Measurements from ENCODE around the gene MIGA2.
"Not testable (repeated sequence)": the region's sequence is repeated elsewhere in the genome, so short reads cannot be mapped to it uniquely, and the experiment has no call there.

Gene MIGA2, protein sequence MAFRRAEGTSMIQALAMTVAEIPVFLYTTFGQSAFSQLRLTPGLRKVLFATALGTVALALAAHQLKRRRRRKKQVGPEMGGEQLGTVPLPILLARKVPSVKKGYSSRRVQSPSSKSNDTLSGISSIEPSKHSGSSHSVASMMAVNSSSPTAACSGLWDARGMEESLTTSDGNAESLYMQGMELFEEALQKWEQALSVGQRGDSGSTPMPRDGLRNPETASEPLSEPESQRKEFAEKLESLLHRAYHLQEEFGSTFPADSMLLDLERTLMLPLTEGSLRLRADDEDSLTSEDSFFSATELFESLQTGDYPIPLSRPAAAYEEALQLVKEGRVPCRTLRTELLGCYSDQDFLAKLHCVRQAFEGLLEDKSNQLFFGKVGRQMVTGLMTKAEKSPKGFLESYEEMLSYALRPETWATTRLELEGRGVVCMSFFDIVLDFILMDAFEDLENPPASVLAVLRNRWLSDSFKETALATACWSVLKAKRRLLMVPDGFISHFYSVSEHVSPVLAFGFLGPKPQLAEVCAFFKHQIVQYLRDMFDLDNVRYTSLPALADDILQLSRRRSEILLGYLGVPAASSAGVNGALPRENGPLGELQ

DNA sequence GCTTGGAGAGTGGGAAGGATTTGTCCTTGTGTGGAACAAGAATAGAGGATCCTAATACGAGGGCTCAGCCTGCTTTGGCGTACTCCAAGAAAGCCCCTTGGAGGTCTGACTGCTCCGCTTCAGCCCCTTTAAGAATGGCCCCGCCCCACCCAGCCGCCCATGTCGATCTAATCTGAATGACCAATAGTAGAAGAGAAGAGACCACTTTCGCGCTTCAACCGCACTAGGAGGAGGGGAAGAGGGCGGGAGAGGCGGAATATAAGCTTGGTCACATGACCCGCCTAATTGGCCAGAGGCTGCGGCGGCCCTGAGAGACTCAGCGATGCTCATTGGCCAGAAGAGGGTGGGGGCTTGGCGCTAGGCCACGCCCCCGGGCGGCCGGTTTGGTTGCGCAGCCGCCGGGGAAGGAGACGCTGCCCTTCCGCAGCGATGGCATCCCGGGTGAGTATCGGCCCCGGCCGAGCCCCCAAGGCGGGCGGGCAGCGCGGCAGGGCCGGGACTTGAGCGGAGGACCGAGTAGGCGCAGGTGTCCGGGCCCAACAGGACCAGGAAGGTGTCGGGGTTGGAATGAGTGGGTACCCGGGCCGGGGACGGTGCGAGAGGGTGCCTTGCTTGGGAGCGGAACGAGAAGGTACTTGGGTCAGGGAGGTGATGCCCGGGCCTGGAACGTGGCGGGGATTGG is at the start of gene MIGA2:
TSS of gene MIGA2 (plus strand) at position 386 of the 682 bp plus-strand sequence. CDS start 3,969 bp downstream, outside the sequence.
- ATAC-seq: peak; percentile 99
- peak within 1 kb of the TSS; percentile 92 for H3K4me3 Mint-ChIP-seq
- H3K4me1 Mint-ChIP-seq: peaks cover 44% of the 10 kb centered on the region
- H3K9me3 Mint-ChIP-seq: no peaks in the 10 kb centered on the region
- H3K27ac Mint-ChIP-seq: peak within 1 kb of the TSS; percentile 90
- peaks cover under 1% of the 10 kb centered on the region for H3K36me3 Mint-ChIP-seq
- H3K27me3 Mint-ChIP-seq: no peaks in the 10 kb centered on the region

DNA sequence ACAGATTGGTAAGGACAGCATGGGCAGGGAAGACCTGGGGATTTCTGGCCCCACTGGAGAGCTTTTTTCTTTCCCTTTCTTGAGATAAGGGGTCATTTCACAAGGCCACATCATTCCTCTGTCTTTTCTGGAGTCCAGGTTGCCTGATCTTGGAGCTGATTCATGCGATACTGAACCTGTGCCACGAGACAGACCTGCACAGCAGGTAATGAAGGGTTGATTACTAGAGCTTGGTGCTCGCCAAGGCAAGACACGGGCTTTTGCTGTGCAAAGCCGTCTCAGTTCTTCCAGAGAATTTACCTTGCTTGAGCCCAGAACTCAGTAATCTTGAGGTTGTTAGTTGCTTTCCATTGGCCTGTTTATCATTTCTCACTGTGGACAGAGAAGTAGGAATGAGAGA is 49.8 kb upstream of the MIGA2 start:
- Mint-ChIP-seq H3K4me3 (no peak overlapping the region), H3K4me1 (no peaks in the 10 kb centered on the region), H3K36me3 (peaks cover 69% of the 10 kb centered on the region), H3K27me3 (no peaks in the 10 kb centered on the region), H3K9me3 (no peaks in the 10 kb centered on the region), H3K27ac (no peak overlapping the region)
- ATAC-seq: no peak

DNA sequence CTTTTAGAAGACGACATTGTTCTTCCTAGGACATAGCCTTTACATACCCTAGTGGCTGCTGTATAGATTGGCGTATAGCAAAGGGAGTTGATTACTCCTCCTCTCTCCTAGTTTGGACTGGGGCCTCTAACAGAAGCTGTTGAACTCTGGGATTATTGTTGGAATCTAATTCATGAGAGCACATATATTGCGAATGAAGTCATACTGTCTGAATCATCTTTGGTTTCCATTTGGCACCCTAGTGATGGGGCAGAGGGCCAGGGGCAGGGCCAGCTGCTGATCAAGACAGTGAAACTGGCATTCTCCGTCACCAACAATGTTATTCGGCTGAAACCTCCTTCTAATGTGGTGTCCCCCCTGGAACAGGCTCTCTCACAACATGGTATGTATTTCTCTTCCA is 48.6 kb upstream of the MIGA2 start:
- H3K27me3 Mint-ChIP-seq: no peaks in the 10 kb centered on the region
- H3K9me3 Mint-ChIP-seq: no peaks in the 10 kb centered on the region
- H3K27ac Mint-ChIP-seq: no peak overlapping the region
- peaks cover 67% of the 10 kb centered on the region for H3K36me3 Mint-ChIP-seq
- no peak for ATAC-seq
- no peak overlapping the region for H3K4me3 Mint-ChIP-seq
- no peaks in the 10 kb centered on the region for H3K4me1 Mint-ChIP-seq

DNA sequence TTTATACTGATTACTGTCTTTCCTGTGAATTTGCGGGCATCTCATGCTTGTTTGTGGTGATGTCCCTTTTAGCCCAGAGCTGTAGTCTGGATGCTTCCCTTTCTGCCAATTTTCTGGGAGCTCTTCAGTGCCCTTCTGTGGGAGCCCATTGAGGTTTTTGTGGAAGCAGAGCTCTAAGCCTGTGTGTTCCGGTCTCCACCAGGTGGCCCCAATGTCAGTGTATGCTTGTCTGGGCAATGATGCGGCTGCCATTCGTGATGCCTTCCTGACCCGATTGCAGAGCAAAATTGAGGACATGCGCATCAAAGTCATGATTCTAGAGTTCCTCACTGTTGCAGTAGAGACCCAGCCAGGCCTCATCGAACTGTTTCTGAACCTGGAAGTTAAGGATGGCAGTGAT is 43.4 kb upstream of the MIGA2 start:
- Mint-ChIP-seq H3K4me3 (no peak overlapping the region), H3K27ac (no peak overlapping the region), H3K36me3 (peaks cover 62% of the 10 kb centered on the region), H3K27me3 (no peaks in the 10 kb centered on the region), H3K4me1 (no peaks in the 10 kb centered on the region), H3K9me3 (no peaks in the 10 kb centered on the region)
- no peak for ATAC-seq

DNA sequence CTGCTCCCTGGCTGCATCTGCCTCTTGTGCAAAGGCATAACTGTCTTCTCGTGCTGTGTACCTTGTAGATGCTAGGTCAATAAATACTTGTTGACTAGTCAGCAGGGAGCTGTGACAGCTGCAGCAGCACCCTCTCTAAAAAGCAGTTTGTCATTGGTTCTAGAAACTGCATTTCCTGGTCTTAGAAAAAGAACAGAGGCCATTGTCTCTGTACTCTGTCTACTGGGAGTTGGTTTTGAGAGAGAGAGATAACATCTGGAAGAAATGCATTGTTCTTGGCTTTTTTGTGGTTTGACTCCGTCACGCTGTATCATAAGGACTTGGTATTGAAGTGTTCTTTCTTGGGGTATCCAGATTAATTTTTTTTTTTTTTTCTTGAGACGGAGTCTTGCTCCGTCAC is 40.6 kb upstream of the MIGA2 start:
- Mint-ChIP-seq H3K27ac (no peak overlapping the region), H3K9me3 (no peaks in the 10 kb centered on the region), H3K36me3 (peaks cover 76% of the 10 kb centered on the region), H3K27me3 (no peaks in the 10 kb centered on the region), H3K4me1 (no peaks in the 10 kb centered on the region), H3K4me3 (no peak overlapping the region)
- no peak for ATAC-seq

DNA sequence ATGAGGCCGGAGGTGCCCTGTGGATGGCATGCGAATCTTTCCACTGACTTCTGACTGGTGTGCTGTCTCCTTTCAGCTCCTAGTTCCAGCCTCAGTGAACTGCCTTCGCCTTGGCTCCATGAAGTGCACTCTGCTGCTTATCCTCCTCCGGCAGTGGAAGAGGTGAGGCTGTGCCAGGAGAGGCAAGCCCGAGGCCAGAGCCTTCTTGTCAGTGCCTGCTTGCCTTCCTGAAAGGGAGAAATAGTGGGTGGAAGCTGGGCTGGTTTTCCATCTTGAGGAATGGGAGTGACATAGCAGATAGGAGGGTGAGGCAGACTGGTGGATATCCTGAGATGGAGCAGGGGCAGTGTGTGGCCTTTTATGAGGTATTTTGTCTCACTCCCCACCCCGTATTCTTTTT is 38.0 kb upstream of the MIGA2 start:
- Mint-ChIP-seq H3K9me3 (no peaks in the 10 kb centered on the region), H3K4me1 (no peaks in the 10 kb centered on the region), H3K4me3 (no peak overlapping the region), H3K36me3 (peaks cover 88% of the 10 kb centered on the region), H3K27me3 (no peaks in the 10 kb centered on the region), H3K27ac (no peak overlapping the region)
- ATAC-seq: no peak

DNA sequence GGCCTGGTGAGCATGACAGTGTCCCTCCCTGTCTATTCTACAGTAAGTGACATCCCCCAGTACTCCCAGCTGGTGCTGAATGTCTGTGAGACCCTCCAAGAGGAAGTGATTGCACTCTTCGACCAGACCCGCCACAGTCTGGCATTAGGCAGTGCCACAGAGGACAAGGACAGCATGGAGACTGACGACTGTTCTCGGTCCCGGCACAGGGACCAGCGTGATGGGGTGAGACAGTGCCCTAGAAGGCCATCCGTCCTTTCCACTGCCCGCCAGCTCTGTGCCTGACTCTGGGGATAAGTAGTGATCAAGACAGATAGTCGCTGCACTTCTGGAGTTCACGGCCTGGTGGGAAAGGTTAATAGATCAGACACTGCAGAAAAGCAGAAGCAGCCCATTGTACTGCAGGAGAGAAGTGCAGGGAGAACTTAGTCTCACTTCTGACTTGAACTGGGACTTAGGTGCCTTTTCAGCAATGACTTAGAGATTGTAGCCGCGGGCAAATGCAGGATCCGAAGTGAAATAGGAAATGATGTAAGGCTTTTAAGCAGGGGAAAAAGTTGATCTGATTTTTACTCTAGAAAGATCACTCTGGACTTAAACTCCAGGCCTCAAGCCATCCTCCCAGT is 36.7 kb upstream of the MIGA2 start:
- Mint-ChIP-seq H3K4me1 (no peaks in the 10 kb centered on the region), H3K4me3 (no peak overlapping the region), H3K27me3 (no peaks in the 10 kb centered on the region), H3K36me3 (peaks cover 78% of the 10 kb centered on the region), H3K9me3 (no peaks in the 10 kb centered on the region), H3K27ac (no peak overlapping the region)
- no peak for ATAC-seq

DNA sequence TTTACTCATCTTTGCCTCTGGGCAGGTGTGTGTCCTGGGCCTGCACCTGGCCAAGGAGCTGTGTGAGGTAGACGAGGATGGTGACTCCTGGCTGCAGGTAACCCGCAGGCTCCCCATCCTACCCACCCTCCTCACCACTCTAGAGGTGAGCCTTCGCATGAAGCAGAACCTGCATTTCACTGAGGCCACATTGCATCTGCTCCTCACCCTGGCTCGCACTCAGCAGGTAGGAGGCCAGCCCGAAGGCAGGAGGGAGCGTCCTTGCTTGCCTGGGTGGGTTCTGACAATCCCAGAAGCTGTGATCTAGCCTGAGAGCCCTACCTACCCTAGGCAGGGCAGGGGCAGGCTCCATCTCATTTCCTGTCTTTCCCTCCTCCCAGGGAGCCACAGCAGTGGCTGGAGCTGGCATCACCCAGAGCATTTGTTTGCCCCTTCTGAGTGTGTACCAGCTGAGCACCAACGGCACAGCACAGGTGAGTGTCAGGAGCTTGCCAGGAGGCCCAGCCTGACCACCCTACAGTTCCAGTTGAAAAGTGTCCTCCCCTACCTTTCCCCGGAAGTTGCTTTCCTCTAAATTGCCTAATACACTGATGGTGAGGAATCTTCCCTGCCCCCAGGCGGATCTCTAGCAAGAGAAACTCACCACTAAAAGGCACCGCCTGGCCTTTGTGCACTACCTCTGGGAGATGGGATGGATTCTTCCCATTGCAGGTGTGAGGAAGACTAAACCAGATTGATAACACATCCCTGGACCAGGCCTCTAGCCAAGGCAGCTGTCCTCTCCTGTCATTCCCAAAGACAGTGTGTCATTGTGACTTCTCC is 34.7 kb upstream of the MIGA2 start:
- Mint-ChIP-seq H3K36me3 (peaks cover 76% of the 10 kb centered on the region), H3K9me3 (no peaks in the 10 kb centered on the region), H3K27me3 (no peaks in the 10 kb centered on the region), H3K4me3 (no peak overlapping the region), H3K27ac (peak overlapping the region; percentile 63), H3K4me1 (peaks cover 5% of the 10 kb centered on the region)
- ATAC-seq: no peak

DNA sequence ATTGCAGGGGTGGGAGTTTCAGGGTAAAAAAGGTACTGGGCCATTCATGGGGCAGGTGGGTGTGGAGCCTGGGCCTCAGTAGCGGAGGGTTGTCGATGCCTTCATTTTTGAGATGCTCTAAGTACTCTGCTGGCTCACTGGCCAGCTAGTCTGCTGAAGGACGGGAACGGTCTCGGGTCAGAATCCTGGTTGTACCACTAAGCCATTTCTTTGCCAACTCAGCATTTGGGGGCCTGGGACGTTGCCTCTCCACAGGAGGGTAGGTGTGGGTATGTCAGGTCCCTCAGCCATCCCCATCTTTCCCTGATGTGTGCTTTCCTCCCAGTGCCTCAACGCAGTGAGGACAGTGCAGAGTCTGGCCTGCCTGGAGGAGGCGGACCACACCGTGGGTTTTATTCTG is 33.4 kb upstream of the MIGA2 start:
- Mint-ChIP-seq H3K27me3 (no peaks in the 10 kb centered on the region), H3K4me1 (peaks cover 12% of the 10 kb centered on the region), H3K36me3 (peaks cover 78% of the 10 kb centered on the region), H3K27ac (no peak overlapping the region), H3K9me3 (no peaks in the 10 kb centered on the region), H3K4me3 (no peak overlapping the region)
- no peak for ATAC-seq

DNA sequence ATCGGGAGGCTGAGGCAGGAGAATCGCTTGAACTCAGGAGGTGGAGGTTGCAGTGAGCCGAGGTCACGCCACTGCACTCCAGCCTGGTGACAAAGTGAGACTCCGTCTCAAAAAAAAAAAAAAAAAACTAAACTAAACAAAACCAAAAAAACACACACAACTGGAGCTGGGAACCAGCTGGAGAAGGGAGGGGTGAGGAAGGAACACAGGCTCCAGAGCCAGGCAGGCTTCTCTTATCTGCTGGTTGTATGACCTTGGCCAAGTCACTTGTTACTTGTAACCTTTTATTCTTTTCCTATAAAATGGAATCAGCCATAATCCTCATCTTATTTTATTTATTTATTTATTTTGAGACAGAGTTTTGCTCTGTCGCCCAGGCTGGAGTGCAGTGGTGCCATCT is 32.3 kb upstream of the MIGA2 start:
- H3K27ac Mint-ChIP-seq, H3K9me3 Mint-ChIP-seq, H3K27me3 Mint-ChIP-seq, ATAC-seq, H3K4me3 Mint-ChIP-seq: not testable (repeated sequence)
- peaks cover 12% of the 10 kb centered on the region for H3K4me1 Mint-ChIP-seq
- H3K36me3 Mint-ChIP-seq: peaks cover 68% of the 10 kb centered on the region

DNA sequence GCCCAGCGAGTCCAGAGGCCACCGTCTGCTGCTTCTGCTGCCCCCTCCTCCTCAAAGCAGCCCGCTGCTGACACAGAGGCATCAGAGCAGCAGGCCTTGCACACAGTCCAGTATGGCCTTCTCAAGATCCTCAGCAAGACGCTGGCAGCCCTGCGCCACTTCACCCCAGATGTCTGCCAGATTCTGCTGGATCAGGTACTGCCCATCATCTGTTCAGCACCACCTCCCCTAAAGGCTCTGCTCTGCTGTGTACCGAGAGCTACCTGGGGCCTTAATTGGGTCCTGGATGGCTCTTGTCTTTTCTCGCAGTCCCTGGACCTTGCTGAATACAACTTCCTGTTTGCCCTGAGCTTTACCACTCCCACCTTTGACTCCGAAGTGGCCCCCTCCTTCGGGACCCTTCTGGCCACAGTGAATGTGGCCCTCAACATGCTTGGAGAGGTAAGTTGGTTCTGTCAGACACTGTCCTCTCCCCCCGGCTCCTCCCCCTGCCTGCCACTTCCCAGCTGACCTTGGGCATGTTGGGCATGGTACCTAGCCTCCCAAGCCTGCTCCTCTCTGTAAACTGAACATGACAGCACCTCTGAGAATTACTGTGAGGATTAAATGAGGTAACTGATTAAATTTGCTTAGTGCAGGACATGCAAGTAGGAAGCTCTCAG is 31.0 kb upstream of the MIGA2 start:
- peak overlapping the region; percentile 60 for H3K27ac Mint-ChIP-seq
- H3K27me3 Mint-ChIP-seq: no peaks in the 10 kb centered on the region
- H3K36me3 Mint-ChIP-seq: peaks cover 56% of the 10 kb centered on the region
- H3K4me1 Mint-ChIP-seq: peaks cover 12% of the 10 kb centered on the region
- no peak for ATAC-seq
- H3K9me3 Mint-ChIP-seq: no peaks in the 10 kb centered on the region
- H3K4me3 Mint-ChIP-seq: no peak overlapping the region

DNA sequence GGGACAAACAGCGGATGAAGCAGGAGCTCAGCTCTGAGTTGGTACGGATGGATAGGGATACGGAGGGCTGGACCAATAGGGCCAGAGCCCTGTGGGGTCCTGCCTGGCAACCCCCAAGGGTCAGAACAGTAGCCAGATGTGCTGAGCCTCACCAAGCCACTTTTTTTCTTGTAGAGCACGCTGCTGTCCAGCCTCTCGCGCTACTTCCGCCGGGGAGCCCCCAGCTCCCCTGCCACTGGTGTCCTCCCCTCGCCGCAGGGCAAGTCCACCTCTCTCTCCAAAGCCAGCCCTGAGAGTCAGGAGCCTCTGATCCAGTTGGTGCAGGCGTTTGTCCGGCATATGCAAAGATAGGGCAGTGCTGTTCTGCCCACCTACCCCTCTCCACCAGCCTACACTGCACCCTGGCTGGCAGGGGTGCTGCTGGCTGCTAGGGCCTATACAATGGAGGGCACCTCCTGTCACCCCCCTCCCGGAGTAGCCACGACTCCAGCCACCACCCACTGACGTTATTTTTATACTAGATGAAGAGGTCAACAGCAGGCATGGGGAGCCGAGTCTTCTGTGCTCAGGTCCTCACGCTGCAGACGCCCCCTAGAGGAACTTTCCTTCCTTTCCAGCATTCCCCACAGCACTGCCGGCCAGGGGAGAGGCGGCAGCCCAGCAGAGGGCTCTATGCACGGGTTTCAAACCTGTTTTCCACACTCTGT is 29.9 kb upstream of the MIGA2 start:
- peaks cover 12% of the 10 kb centered on the region for H3K4me1 Mint-ChIP-seq
- peak overlapping the region; percentile 61 for H3K27ac Mint-ChIP-seq
- H3K36me3 Mint-ChIP-seq: peaks cover 53% of the 10 kb centered on the region
- no peak overlapping the region for H3K4me3 Mint-ChIP-seq
- no peaks in the 10 kb centered on the region for H3K9me3 Mint-ChIP-seq
- no peaks in the 10 kb centered on the region for H3K27me3 Mint-ChIP-seq
- peak; percentile 75 for ATAC-seq

DNA sequence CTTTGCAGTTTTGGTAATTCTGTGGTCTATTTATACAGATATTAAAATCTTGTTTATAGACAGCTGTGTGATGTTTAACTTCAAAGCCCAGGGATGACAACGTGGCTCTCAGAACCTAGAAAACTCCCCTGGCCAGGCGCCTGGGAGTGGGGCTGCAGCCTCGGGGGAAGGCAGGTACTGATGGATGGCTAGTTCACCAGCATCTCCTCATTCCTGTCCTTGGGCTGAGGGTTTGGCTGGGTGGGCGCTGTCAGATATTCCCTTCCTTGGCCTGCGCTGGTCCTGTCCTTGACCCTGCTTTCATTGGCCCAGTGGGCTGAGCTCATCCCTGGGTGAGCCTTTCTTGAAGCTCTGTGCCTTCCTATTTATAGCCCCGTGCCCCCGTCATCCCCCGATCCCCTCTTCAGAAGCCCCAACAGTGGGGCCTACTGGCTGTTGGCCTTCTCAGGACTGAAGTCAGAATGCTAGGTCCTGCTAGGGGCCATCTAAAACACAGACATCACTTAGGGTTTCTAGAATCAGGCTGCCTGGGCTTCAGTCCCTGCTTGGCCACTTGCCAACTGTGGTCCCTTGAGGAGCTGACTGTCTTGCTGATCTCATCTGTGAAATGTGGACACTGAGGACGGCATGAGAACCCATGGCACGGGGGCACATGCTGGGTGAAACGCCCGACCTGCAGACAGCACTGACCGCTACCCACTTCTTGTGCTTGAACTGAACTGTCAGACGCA is 29.2 kb upstream of the MIGA2 start:
- ATAC-seq: no peak
- peaks cover 12% of the 10 kb centered on the region for H3K4me1 Mint-ChIP-seq
- peaks cover 53% of the 10 kb centered on the region for H3K36me3 Mint-ChIP-seq
- no peaks in the 10 kb centered on the region for H3K27me3 Mint-ChIP-seq
- peak overlapping the region; percentile 58 for H3K27ac Mint-ChIP-seq
- H3K9me3 Mint-ChIP-seq: no peaks in the 10 kb centered on the region
- no peak overlapping the region for H3K4me3 Mint-ChIP-seq

Measured in stimulated activated memory B cell treated with anti-CD40 and anti-IgM and Interleukin-4, amounts not matched to agents 10 μg/mL and 1 μg/mL and 100 μg/mL, for 72 hours (primary cell).